GM10266 (cell line): ENCODE results near the gene RASSF6.

ENCODE experiments used
- DNase-seq: peaks from one replicate; pipeline ENCODE4 v3.0.0; 2012; ENCODE audit errors: extremely low spot score
- CTCF ChIP-seq: IDR thresholded peaks from 2 replicates; pipeline ENCODE4 v1.5.1; 2012; ENCODE audit warnings: mild to moderate bottlenecking, low read depth; ENCODE audit not compliant: control insufficient read depth, insufficient read depth; ENCODE audit errors: missing control alignments

The RASSF6 gene

GRCh38 chr4:73538162-73538561 is 82.1 kb downstream of the RASSF6 start:
- TF ChIP-seq CTCF, result no peak

DNA sequence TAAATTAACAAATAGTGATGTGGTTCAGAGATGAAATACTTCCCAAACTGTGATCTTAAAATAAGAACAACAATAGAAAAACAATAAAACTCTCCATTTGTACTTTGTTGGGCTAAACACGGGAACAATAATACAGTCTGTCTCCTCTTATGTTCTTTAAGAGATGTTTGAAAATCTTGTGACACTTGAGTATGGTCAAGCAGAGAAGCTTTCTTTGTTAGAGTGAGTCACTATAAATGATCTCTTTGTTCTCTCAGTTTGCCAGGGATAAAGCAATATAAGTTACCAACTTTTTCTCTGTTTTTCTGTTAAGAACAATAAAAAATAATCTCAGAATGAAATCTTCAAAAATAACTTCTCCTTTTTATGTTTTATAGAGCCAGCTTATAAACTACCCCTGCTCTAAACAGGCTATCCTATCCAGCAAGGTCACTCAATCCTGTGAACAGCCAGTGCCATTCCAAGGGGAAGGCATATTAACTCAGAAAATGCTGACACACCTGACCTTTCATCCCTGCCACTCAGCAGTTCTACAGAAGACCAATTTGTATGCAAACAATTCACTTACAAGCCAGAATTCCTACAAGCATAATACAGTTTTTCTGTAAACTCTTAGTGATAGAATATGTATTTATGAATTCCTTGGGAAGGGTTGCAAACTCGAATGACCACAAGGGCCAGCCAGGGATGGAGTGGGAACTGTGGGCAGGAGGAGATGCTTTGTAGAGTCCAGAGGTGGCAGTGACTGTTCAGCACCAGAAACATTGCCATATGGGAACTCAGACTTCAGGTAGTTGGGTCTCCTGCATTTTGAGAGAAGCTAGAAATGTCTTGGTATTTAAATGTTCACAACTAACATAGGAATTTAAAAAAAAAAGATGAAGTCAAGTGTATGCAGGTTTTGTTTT is 86.5 kb downstream of the RASSF6 start:
- no peak for TF ChIP-seq CTCF
- DNase-seq, result no peak

More at GRCh38 chr4:73538162-73538561, 82.1 kb downstream of the RASSF6 start:
- no peak for DNase-seq

DNA sequence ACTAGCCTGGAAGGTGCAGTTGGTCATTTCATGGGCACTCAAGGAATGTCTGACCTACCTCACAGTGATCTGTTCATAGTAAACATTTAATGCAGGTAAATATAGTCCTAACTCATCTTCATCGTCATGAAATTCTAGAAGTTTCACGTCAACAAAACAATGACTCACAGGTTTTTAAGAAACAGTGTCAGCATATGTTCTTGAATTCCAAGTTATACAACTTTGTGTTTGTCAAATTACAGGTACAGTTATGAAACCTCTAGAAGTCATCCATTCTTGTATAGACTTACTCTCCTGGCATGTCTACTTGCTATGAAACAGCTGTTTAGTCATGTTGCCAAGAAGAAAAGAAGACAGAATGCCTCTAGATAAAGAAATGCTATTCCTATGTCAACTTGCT is 92.1 kb downstream of the RASSF6 start:
- no peak for DNase-seq
- TF ChIP-seq CTCF, result no peak

GRCh38 chr4:73527196-73527595 is 93.0 kb downstream of the RASSF6 start:
- no peak for TF ChIP-seq CTCF
- DNase-seq, result no peak

- DNase-seq, result no peak
Measured at GRCh38 chr4:73525611-73526010, 94.6 kb downstream of the RASSF6 start.

DNA sequence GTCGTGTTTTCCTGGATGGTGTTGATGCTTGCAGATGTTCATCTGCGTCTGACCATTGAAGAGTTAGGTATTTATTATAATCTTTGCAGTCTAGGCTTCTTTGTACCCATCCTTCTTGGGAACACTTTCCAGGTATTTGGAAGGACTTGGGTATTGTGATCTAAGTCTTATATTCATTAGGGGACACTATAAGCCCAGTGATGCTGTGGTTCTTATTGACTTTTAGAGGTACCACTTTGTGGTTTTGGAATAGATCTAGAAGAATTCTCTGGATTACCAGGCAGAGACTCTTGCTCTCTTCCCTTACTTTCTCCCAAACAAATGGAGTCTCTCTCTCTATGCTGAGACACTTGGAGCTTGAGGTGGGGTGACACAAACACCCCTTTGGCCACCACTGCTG is 97.1 kb downstream of the RASSF6 start:
- DNase-seq, result no peak
- no peak for TF ChIP-seq CTCF

More at GRCh38 chr4:73525611-73526010, 94.6 kb downstream of the RASSF6 start:
- no peak for TF ChIP-seq CTCF
